Umbilical cord (tissue), 2 donors: ENCODE measurements around the gene USP5. TPM values are rescaled to one million over a fixed set of nuclear protein-coding genes. Genes with fewer than 3 reads are reported as not detected.

ENCODE experiments used
- DNase-seq: peaks from one replicate; pipeline ENCODE4 v3.0.0-alpha.2; 2015; ENCODE audit warnings: low spot score
- total RNA-seq: library from RNA; depleted of rRNA; stranded (reverse); fragments of >200 nt; gene quantifications from one replicate; pipeline ENCODE4 v1.2.3, GENCODE V29; 2014; ENCODE audit warnings: low replicate concordance; ENCODE audit not compliant: insufficient read depth

The USP5 gene
- total RNA-seq, 1 donor from 2014 or later, result 50.6 TPM

GRCh38 chr12:6914246-6914946 is 62.4 kb downstream of the USP5 start, which contains the start of gene ENO2:
Gene ENO2, plus strand, starts transcription at chr12:6914580. Its CDS starts 1,253 bp downstream, at chr12:6915833.
- DNase-seq, result peak; percentile 83

GRCh38 chr12:6914947-6915788 is 63.2 kb downstream of the USP5 start:
- no peak for DNase-seq

GRCh38 chr12:6915789-6916285 is 63.9 kb downstream of the USP5 start:
- DNase-seq, result no peak

Other genes starting within 250 kb of the USP5 start
- gene CHD4, start 244.8 kb upstream of the USP5 start, total RNA-seq, result 192 TPM
- gene LPAR5, start 216.2 kb upstream of the USP5 start, total RNA-seq, result 6.3 TPM
- 2.9 TPM for gene ACRBP, start 204.7 kb upstream of the USP5 start, total RNA-seq
- gene ING4, start 189.0 kb upstream of the USP5 start, total RNA-seq, result 20.9 TPM
- gene ZNF384, start 162.8 kb upstream of the USP5 start, total RNA-seq, result 16.4 TPM
- not detected for gene PIANP, start 151.3 kb upstream of the USP5 start, total RNA-seq
- gene COPS7A, start 128.1 kb upstream of the USP5 start, total RNA-seq, result 40.4 TPM
- gene MLF2, start 99.0 kb upstream of the USP5 start, total RNA-seq, result 36.6 TPM
- 13.0 TPM for gene PTMS, start 85.8 kb upstream of the USP5 start, total RNA-seq
- 1.7 TPM for gene LAG3, start 79.6 kb upstream of the USP5 start, total RNA-seq
- gene CD4, start 62.6 kb upstream of the USP5 start, total RNA-seq, result 10.4 TPM
- 1.9 TPM for gene GPR162, start 30.3 kb upstream of the USP5 start, total RNA-seq
- 74.6 TPM for gene P3H3, start 23.7 kb upstream of the USP5 start, total RNA-seq
- 2.4 TPM for gene GNB3, start 11.2 kb upstream of the USP5 start, total RNA-seq
- gene CDCA3, start 864 bp upstream of the USP5 start, total RNA-seq, result 11.1 TPM
- 743 TPM for gene TPI1, start 15.4 kb downstream of the USP5 start, total RNA-seq
- 7.0 TPM for gene SPSB2, start 21.2 kb downstream of the USP5 start, total RNA-seq
- gene LRRC23, start 52.7 kb downstream of the USP5 start, total RNA-seq, result 8.4 TPM
- gene ENO2, start 62.4 kb downstream of the USP5 start, total RNA-seq, result 19.7 TPM
- gene ATN1, start 75.8 kb downstream of the USP5 start, total RNA-seq, result 7.9 TPM
- not detected for gene RNU7-1, start 91.7 kb downstream of the USP5 start, total RNA-seq
- gene C12orf57, start 91.9 kb downstream of the USP5 start, total RNA-seq, result 228 TPM
- 18.3 TPM for gene PTPN6, start 99.2 kb downstream of the USP5 start, total RNA-seq
- 147 TPM for gene PHB2, start 118.5 kb downstream of the USP5 start, total RNA-seq
- gene EMG1, start 118.8 kb downstream of the USP5 start, total RNA-seq, result 17.6 TPM
- 4.8 TPM for gene LPCAT3, start 166.3 kb downstream of the USP5 start, total RNA-seq
- 201 TPM for gene C1S, start 208.6 kb downstream of the USP5 start, total RNA-seq
- 141 TPM for gene C1R, start 240.3 kb downstream of the USP5 start, total RNA-seq